ENCODE measurements around the gene RELL1. TPM values are rescaled to one million over a fixed set of nuclear protein-coding genes. Genes with fewer than 3 reads are reported as not detected.

RELL1 gene
- total RNA-seq, 1 donor = 62.3 TPM

- Histone ChIP-seq H3K4me3 (ENCODE audit: low read length) (no peak overlapping the region), H3K9me3 (ENCODE audit: low read depth, low read length) (no peaks in the 10 kb centered on the region), H3K4me1 (ENCODE audit: insufficient read depth, low read length) (peaks cover 6% of the 10 kb centered on the region), H3K27me3 (ENCODE audit: insufficient read depth, low read length) (no peaks in the 10 kb centered on the region)
Observed at GRCh38 chr4:37615059-37615719, 71.0 kb downstream of the RELL1 start.

- H3K4me1 ChIP-seq (ENCODE audit: insufficient read depth, low read length) = peaks cover 21% of the 10 kb centered on the region
- no peak overlapping the region for H3K4me3 ChIP-seq (ENCODE audit: low read length)
- H3K27me3 ChIP-seq (ENCODE audit: insufficient read depth, low read length) = no peaks in the 10 kb centered on the region
- no peaks in the 10 kb centered on the region for H3K9me3 ChIP-seq (ENCODE audit: low read depth, low read length)
Observed at GRCh38 chr4:37612811-37613210, 73.4 kb downstream of the RELL1 start.

GRCh38 chr4:37609626-37610025 is 76.5 kb downstream of the RELL1 start:
- peaks cover 22% of the 10 kb centered on the region for H3K4me1 ChIP-seq (ENCODE audit: insufficient read depth, low read length)
- no peak overlapping the region for H3K4me3 ChIP-seq (ENCODE audit: low read length)
- no peaks in the 10 kb centered on the region for H3K9me3 ChIP-seq (ENCODE audit: low read depth, low read length)
- no peaks in the 10 kb centered on the region for H3K27me3 ChIP-seq (ENCODE audit: insufficient read depth, low read length)

GRCh38 chr4:37607018-37607417 is 79.2 kb downstream of the RELL1 start:
- Histone ChIP-seq H3K9me3 (ENCODE audit: low read depth, low read length) (no peaks in the 10 kb centered on the region), H3K4me1 (ENCODE audit: insufficient read depth, low read length) (peaks cover 47% of the 10 kb centered on the region), H3K4me3 (ENCODE audit: low read length) (no peak overlapping the region), H3K27me3 (ENCODE audit: insufficient read depth, low read length) (no peaks in the 10 kb centered on the region)

- Histone ChIP-seq H3K4me3 (ENCODE audit: low read length) (no peak overlapping the region), H3K4me1 (ENCODE audit: insufficient read depth, low read length) (peaks cover 57% of the 10 kb centered on the region), H3K27me3 (ENCODE audit: insufficient read depth, low read length) (no peaks in the 10 kb centered on the region), H3K9me3 (ENCODE audit: low read depth, low read length) (no peaks in the 10 kb centered on the region)
Observed at GRCh38 chr4:37605843-37606565, 80.2 kb downstream of the RELL1 start.

GRCh38 chr4:37604461-37604860 is 81.7 kb downstream of the RELL1 start:
- no peak overlapping the region for H3K4me3 ChIP-seq (ENCODE audit: low read length)
- H3K9me3 ChIP-seq (ENCODE audit: low read depth, low read length) = no peaks in the 10 kb centered on the region
- H3K27me3 ChIP-seq (ENCODE audit: insufficient read depth, low read length) = no peaks in the 10 kb centered on the region
- peaks cover 47% of the 10 kb centered on the region for H3K4me1 ChIP-seq (ENCODE audit: insufficient read depth, low read length)

GRCh38 chr4:37603711-37604110 is 82.5 kb downstream of the RELL1 start:
- H3K4me1 ChIP-seq (ENCODE audit: insufficient read depth, low read length) = peaks cover 40% of the 10 kb centered on the region
- no peaks in the 10 kb centered on the region for H3K27me3 ChIP-seq (ENCODE audit: insufficient read depth, low read length)
- H3K4me3 ChIP-seq (ENCODE audit: low read length) = no peak overlapping the region

GRCh38 chr4:37603070-37603468 is 83.1 kb downstream of the RELL1 start:
- Histone ChIP-seq H3K9me3 (ENCODE audit: low read depth, low read length) (no peaks in the 10 kb centered on the region), H3K27me3 (ENCODE audit: insufficient read depth, low read length) (no peaks in the 10 kb centered on the region), H3K4me3 (ENCODE audit: low read length) (no peak overlapping the region), H3K4me1 (ENCODE audit: insufficient read depth, low read length) (peaks cover 39% of the 10 kb centered on the region)

More at GRCh38 chr4:37603711-37604110, 82.5 kb downstream of the RELL1 start:
- no peaks in the 10 kb centered on the region for H3K9me3 ChIP-seq (ENCODE audit: low read depth, low read length)

- H3K4me1 ChIP-seq (ENCODE audit: insufficient read depth, low read length) = peaks cover 39% of the 10 kb centered on the region
Observed at GRCh38 chr4:37602454-37603069, 83.6 kb downstream of the RELL1 start.

GRCh38 chr4:37601531-37601930 is 84.6 kb downstream of the RELL1 start:
- no peaks in the 10 kb centered on the region for H3K27me3 ChIP-seq (ENCODE audit: insufficient read depth, low read length)
- H3K4me3 ChIP-seq (ENCODE audit: low read length) = no peak overlapping the region
- H3K4me1 ChIP-seq (ENCODE audit: insufficient read depth, low read length) = peaks cover 39% of the 10 kb centered on the region
- H3K9me3 ChIP-seq (ENCODE audit: low read depth, low read length) = no peaks in the 10 kb centered on the region

More at GRCh38 chr4:37602454-37603069, 83.6 kb downstream of the RELL1 start:
- Histone ChIP-seq H3K27me3 (ENCODE audit: insufficient read depth, low read length) (no peaks in the 10 kb centered on the region), H3K4me3 (ENCODE audit: low read length) (no peak overlapping the region), H3K9me3 (ENCODE audit: low read depth, low read length) (no peaks in the 10 kb centered on the region)

GRCh38 chr4:37599092-37599790 is 86.9 kb downstream of the RELL1 start:
- Histone ChIP-seq H3K4me1 (ENCODE audit: insufficient read depth, low read length) (peaks cover 34% of the 10 kb centered on the region), H3K9me3 (ENCODE audit: low read depth, low read length) (no peaks in the 10 kb centered on the region), H3K4me3 (ENCODE audit: low read length) (no peak overlapping the region), H3K27me3 (ENCODE audit: insufficient read depth, low read length) (no peaks in the 10 kb centered on the region)

- H3K27me3 ChIP-seq (ENCODE audit: insufficient read depth, low read length) = no peaks in the 10 kb centered on the region
- no peaks in the 10 kb centered on the region for H3K9me3 ChIP-seq (ENCODE audit: low read depth, low read length)
- no peak overlapping the region for H3K4me3 ChIP-seq (ENCODE audit: low read length)
- H3K4me1 ChIP-seq (ENCODE audit: insufficient read depth, low read length) = peaks cover 13% of the 10 kb centered on the region
Observed at GRCh38 chr4:37597034-37597433, 89.1 kb downstream of the RELL1 start.

GRCh38 chr4:37595875-37596680 is 90.1 kb downstream of the RELL1 start:
- Histone ChIP-seq H3K4me1 (ENCODE audit: insufficient read depth, low read length) (peaks cover 4% of the 10 kb centered on the region), H3K9me3 (ENCODE audit: low read depth, low read length) (no peaks in the 10 kb centered on the region), H3K4me3 (ENCODE audit: low read length) (no peak overlapping the region), H3K27me3 (ENCODE audit: insufficient read depth, low read length) (no peaks in the 10 kb centered on the region)

- Histone ChIP-seq H3K4me1 (ENCODE audit: insufficient read depth, low read length) (no peaks in the 10 kb centered on the region), H3K4me3 (ENCODE audit: low read length) (no peak overlapping the region), H3K9me3 (ENCODE audit: low read depth, low read length) (no peaks in the 10 kb centered on the region), H3K27me3 (ENCODE audit: insufficient read depth, low read length) (no peaks in the 10 kb centered on the region)
Observed at GRCh38 chr4:37594099-37594498, 92.1 kb downstream of the RELL1 start.
